RWPE1 (cell line): ENCODE data around the gene SERPINB5.

Source experiments
- CTCF ChIA-PET: fragments of 350-600 bp; sonication (Branson Sonifier 250); formaldehyde crosslinking; extraction: SDS; loops from one replicate; lab custom pipeline; 2021; lab: Yijun Ruan, JAX
- POLR2A ChIA-PET: fragments of 400-600 bp; formaldehyde crosslinking; extraction: SDS; loops from one replicate; lab custom pipeline; 2020; ENCODE audit warnings: antibody characterized with exemption; ENCODE audit not compliant: low non-redundant PET; lab: Yijun Ruan, JAX
- DNase-seq: peaks from one replicate; pipeline ENCODE4 v3.0.0; 2012; ENCODE audit warnings: low spot score
- H3K27ac ChIP-seq: fragments of 450-650 bp; 2 replicates; pipeline ENCODE4 v1.5.1; 2017
- CTCF ChIP-seq: fragments of 450-650 bp; conservative IDR thresholded peaks from 2 replicates; pipeline ENCODE4 v1.5.1; 2017; ENCODE audit warnings: low read depth, mild to moderate bottlenecking

The SERPINB5 gene

GRCh38 chr18:63542069-63542468, 65.3 kb downstream of the SERPINB5 start, which contains the start of gene SERPINB12:
Gene SERPINB12 (plus strand): TSS chr18:63542369. CDS start chr18:63556160, 13,791 bp downstream.
- CTCF ChIA-PET = interaction anchor here (0.6 kb wide), 1 partner anchor 36 kb away, joined by 3 read pairs; no protein-coding TSS in a partner anchor
- POLR2A ChIA-PET = no interaction called here
- DNase-seq = no peak

GRCh38 chr18:63544017-63544416, 67.3 kb downstream of the SERPINB5 start:
- CTCF ChIA-PET = no interaction called here
- no peak for TF ChIP-seq CTCF
- POLR2A ChIA-PET = no interaction called here
- DNase-seq = no peak
- H3K27ac ChIP-seq = no peak overlapping the region

More at GRCh38 chr18:63542069-63542468, 65.3 kb downstream of the SERPINB5 start, which contains the start of gene SERPINB12:
- TF ChIP-seq CTCF = no peak
- no peak within 1 kb of the TSS for H3K27ac ChIP-seq

- no peak for DNase-seq
- POLR2A ChIA-PET = no interaction called here
- TF ChIP-seq CTCF = no peak
- CTCF ChIA-PET = no interaction called here
- no peak overlapping the region for H3K27ac ChIP-seq
Measured at GRCh38 chr18:63545000-63545399, 68.2 kb downstream of the SERPINB5 start.

- ChIA-PET CTCF (interaction anchor here (0.6 to 1.3 kb wide), 2 partner anchors 39 to 192 kb away, joined by 3 to 4 read pairs; no protein-coding TSS in a partner anchor), POLR2A (no interaction called here)
- DNase-seq = no peak
- H3K27ac ChIP-seq = no peak overlapping the region
- no peak for TF ChIP-seq CTCF
Measured at GRCh38 chr18:63550068-63550467, 73.3 kb downstream of the SERPINB5 start.

- TF ChIP-seq CTCF = no peak
- POLR2A ChIA-PET = no interaction called here
- DNase-seq = no peak
Measured at GRCh38 chr18:63551769-63552168, 75.0 kb downstream of the SERPINB5 start.

GRCh38 chr18:63552581-63552980, 75.8 kb downstream of the SERPINB5 start:
- DNase-seq = no peak

More at GRCh38 chr18:63551769-63552168, 75.0 kb downstream of the SERPINB5 start:
- CTCF ChIA-PET = no interaction called here
- H3K27ac ChIP-seq = no peak overlapping the region

More at GRCh38 chr18:63552581-63552980, 75.8 kb downstream of the SERPINB5 start:
- no peak for TF ChIP-seq CTCF
- ChIA-PET CTCF (interaction anchor here (0.6 kb wide), 1 partner anchor 28 kb away, joined by 3 read pairs; no protein-coding TSS in a partner anchor), POLR2A (no interaction called here)
- no peak overlapping the region for H3K27ac ChIP-seq
